ENCODE results near the gene NCAM1. TPM values are rescaled to one million over a fixed set of nuclear protein-coding genes. Genes with fewer than 3 reads are reported as not detected.

The NCAM1 gene
- total and polyA plus RNA-seq, 2 of the 13 experiments (the other 11 are each of a cell fraction or from before 2014, with no cell fraction given) = 0.05 TPM; not detected in 1

- TF ChIP-seq ZHX2 (IDR thresholded peaks at IDR 0.05; ENCODE audit: low read depth) = no peak
- no peak for TF ChIP-seq ZHX2 (CRISPR knock-in tag; IDR thresholded peaks at IDR 0.05; ENCODE audit: borderline replicate concordance)
- TF ChIP-seq PTBP1 (IDR thresholded peaks at IDR 0.05; ENCODE audit: low read depth, low read length, poor library complexity, severe bottlenecking) = no peak
- 0 out of 2 replicates have a peak, but pooled peaks have one; percentile 33 for TF ChIP-seq THAP7 (CRISPR knock-in tag; IDR thresholded peaks at IDR 0.05)
- TF ChIP-seq HNF1A (IDR thresholded peaks at IDR 0.05; ENCODE audit: low read depth) = no peak
- no peak for TF ChIP-seq HNF1A (CRISPR knock-in tag; IDR thresholded peaks at IDR 0.05; ENCODE audit: borderline replicate concordance)
- peak; percentile 58 for TF ChIP-seq ZNF407 (CRISPR knock-in tag; IDR thresholded peaks at IDR 0.05; ENCODE audit: not compliant biosample characterization)
Measured at GRCh38 chr11:113314389-113315301, 353.4 kb downstream of the NCAM1 start, which contains the start of gene TTC12 (continued).
